Umbilical cord (tissue), 2 donors: ENCODE data around the gene SLC10A6. TPM values are rescaled to one million over a fixed set of nuclear protein-coding genes. Genes with fewer than 3 reads are reported as not detected.

Source experiments
- DNase-seq: peaks from one replicate; pipeline ENCODE4 v3.0.0-alpha.2; 2015; ENCODE audit warnings: low spot score
- total RNA-seq: library from RNA; depleted of rRNA; stranded (reverse); fragments of >200 nt; gene quantifications from one replicate; pipeline ENCODE4 v1.2.3, GENCODE V29; 2014; ENCODE audit warnings: low replicate concordance; ENCODE audit not compliant: insufficient read depth

Gene SLC10A6
- total RNA-seq, 1 donor from 2014 or later = not detected

DNA sequence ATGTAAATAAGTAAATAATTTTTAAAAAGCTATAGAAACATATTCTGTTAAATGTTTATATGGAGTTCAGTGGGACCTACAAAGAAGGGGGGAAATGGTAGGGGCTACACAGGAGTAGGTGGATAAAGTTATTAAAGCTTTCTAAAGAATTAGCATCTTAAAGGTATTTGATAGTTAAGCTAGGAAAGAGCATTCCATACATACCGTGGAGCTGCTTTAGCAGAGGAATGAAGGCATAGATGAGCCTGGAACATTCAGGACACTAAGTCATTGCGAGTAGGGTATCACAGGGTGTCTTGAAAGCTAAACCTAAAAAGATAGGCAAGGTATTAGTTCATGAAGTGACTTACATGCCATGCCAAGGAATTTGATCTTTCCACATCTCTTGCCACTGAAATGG is 60.4 kb downstream of the SLC10A6 start:
- DNase-seq = no peak

DNA sequence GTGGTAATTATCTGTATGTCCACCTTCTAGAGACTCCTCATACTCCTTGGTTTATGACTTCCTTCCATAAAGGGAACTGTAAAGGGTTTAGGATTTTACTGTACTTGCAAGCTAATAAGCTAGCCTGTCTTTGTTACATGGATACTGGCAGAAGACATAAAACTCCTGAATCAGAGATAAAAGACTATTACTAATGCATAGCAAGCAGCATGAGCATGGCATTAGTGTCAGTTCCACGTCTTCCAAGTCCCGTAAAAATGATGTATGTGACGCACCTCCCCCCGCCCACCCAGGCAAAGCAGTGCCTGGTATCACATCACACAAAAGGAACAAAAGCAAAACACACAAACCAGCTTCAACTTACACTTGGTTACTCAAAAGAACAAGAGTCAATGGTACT is 71.0 kb downstream of the SLC10A6 start:
- DNase-seq = no peak

DNA sequence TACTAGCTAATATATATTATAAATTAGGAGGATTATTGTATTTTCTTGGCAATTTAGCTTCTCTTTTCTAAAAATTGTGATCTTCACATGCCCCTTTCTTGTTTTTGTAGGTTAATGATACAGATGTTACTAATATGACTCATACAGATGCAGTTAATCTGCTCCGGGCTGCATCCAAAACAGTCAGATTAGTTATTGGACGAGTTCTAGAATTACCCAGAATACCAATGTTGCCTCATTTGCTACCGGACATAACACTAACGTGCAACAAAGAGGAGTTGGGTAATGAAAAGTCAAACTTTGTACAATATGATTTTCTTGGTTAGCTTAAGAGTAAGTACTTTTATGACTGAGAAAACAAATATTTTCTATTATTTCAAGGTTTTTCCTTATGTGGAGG is 74.1 kb downstream of the SLC10A6 start:
- DNase-seq = no peak

Other genes with a start within 250 kb of the SLC10A6 start
- not detected for gene C4orf36, start 43.0 kb upstream of the SLC10A6 start, total RNA-seq
- gene AFF1, start 85.6 kb upstream of the SLC10A6 start, total RNA-seq = 19.3 TPM